ENCODE measurements around the gene TAF1A.
"Not testable (repeated sequence)": the region's sequence is repeated elsewhere in the genome, so short reads cannot be mapped to it uniquely, and the experiment has no call there.

The TAF1A gene

GRCh38 chr1:222620566-222620965 lies 30.8 kb upstream of the TAF1A start:
- Histone ChIP-seq H3K9ac (no peak overlapping the region), H3K36me3 (peaks cover 40% of the 10 kb centered on the region), H3K27ac (no peak overlapping the region), H3K4me2 (no peak overlapping the region), H3K4me3 (no peak overlapping the region), H3K9me3 (no peaks in the 10 kb centered on the region), H4K20me1 (peaks cover 28% of the 10 kb centered on the region), H3K4me1 (peaks cover 15% of the 10 kb centered on the region), H3K27me3 (peaks cover 5% of the 10 kb centered on the region; the same call in 1 of the 2 replicates)
- TF ChIP-seq Cebpa-rat (IDR thresholded peaks at IDR 0.05) = no peak

GRCh38 chr1:222618880-222619596 lies 29.3 kb upstream of the TAF1A start:
- H3K36me3 ChIP-seq = peaks cover 28% of the 10 kb centered on the region
- H3K4me2 ChIP-seq = peak overlapping the region; percentile 95
- peak overlapping the region; percentile 90 for H3K9ac ChIP-seq
- H3K27me3 ChIP-seq = peaks cover 5% of the 10 kb centered on the region; the same call in 1 of the 2 replicates
- no peak for TF ChIP-seq Cebpa-rat (IDR thresholded peaks at IDR 0.05)
- H3K4me3 ChIP-seq = peak overlapping the region; percentile 98
- no peaks in the 10 kb centered on the region for H3K9me3 ChIP-seq
- peaks cover 15% of the 10 kb centered on the region for H3K4me1 ChIP-seq
- H3K27ac ChIP-seq = no peak overlapping the region
- H4K20me1 ChIP-seq = peaks cover 28% of the 10 kb centered on the region

DNA sequence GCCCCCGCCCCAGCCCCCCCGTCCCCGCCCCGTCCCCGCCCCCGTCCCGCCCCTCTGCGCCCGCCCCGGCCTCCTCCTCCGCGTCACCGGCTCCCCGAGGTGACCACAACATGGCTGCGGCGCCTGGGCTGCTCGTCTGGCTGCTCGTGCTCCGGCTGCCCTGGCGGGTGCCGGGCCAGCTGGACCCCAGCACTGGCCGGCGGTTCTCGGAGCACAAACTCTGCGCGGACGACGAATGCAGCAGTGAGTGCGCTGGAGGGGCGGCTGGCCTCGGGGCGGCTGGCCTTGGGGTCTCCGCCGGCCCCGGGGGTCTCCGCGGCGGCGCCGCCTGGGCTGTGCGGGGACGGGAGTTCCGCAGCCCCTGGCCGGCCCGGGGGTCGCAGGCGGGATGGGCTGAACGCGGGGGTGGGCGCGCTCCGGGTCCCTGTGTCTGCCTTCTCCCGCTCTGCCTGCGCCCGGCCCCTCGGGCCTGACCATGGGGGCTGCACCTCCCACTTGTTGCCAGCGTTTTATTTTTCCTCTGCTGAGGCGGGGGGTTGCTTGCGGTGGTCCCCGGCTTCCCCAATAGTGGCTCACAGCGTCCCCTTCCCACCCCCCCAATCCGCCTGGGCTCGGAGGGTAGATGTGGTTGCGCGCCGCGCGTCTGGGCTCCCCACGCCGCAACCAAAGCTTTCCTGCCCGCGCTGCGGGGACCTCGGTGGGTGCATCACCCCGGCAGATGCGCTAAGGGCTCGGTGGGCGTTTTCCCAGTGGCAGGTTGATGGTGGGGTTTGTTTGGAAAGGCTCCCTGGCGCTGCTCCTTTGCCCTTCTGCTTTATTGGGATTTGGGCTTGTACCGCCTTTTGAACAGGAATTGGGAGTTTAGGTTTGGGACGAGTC lies 28.5 kb upstream of the TAF1A start, which contains the start of gene MIA3:
MIA3 (plus strand) TSS at position 97 of the 879 bp plus-strand sequence; CDS start at position 111, 14 bp downstream.
- Histone ChIP-seq H3K27ac (peak within 1 kb of the TSS; percentile 85), H3K9me3 (no peaks in the 10 kb centered on the region), H3K4me3 (peak within 1 kb of the TSS; percentile 98), H3K4me2 (peak within 1 kb of the TSS; percentile 95), H4K20me1 (peaks cover 28% of the 10 kb centered on the region), H3K27me3 (peaks cover 5% of the 10 kb centered on the region; the same call in 1 of the 2 replicates), H3K36me3 (peaks cover 22% of the 10 kb centered on the region), H3K4me1 (peaks cover 15% of the 10 kb centered on the region), H3K9ac (peak within 1 kb of the TSS; percentile 90)
- no peak for TF ChIP-seq Cebpa-rat (IDR thresholded peaks at IDR 0.05)

GRCh38 chr1:222617367-222617951 lies 27.7 kb upstream of the TAF1A start:
- Histone ChIP-seq H3K4me2 (peak overlapping the region; percentile 88), H3K9ac (peak overlapping the region; percentile 69), H3K4me1 (peaks cover 15% of the 10 kb centered on the region), H3K36me3 (peaks cover 15% of the 10 kb centered on the region), H3K9me3 (no peaks in the 10 kb centered on the region), H3K27ac (no peak overlapping the region; the same call in 1 of the 2 replicates), H3K4me3 (peak overlapping the region; percentile 69), H4K20me1 (peaks cover 28% of the 10 kb centered on the region), H3K27me3 (peaks cover 5% of the 10 kb centered on the region; the same call in 1 of the 2 replicates)
- TF ChIP-seq Cebpa-rat (IDR thresholded peaks at IDR 0.05) = no peak

- no peak overlapping the region for H3K9ac ChIP-seq
- no peak for TF ChIP-seq Cebpa-rat (IDR thresholded peaks at IDR 0.05)
- peaks cover 15% of the 10 kb centered on the region for H3K4me1 ChIP-seq
- H3K27me3 ChIP-seq = peaks cover 5% of the 10 kb centered on the region; the same call in 1 of the 2 replicates
- peaks cover 5% of the 10 kb centered on the region; the same call in 1 of the 2 replicates for H3K36me3 ChIP-seq
- H3K4me2 ChIP-seq = no peak overlapping the region
- peaks cover 28% of the 10 kb centered on the region for H4K20me1 ChIP-seq
- no peak overlapping the region for H3K27ac ChIP-seq
- no peaks in the 10 kb centered on the region for H3K9me3 ChIP-seq
- no peak overlapping the region for H3K4me3 ChIP-seq
Measured at GRCh38 chr1:222616525-222616924, 26.8 kb upstream of the TAF1A start.

GRCh38 chr1:222613627-222614026 lies 23.9 kb upstream of the TAF1A start:
- Histone ChIP-seq H3K4me3 (no peak overlapping the region), H4K20me1 (no peaks in the 10 kb centered on the region; the same call in 1 of the 2 replicates), H3K4me1 (peaks cover 4% of the 10 kb centered on the region; the same call in 1 of the 2 replicates), H3K27me3 (peaks cover under 1% of the 10 kb centered on the region; the same call in 1 of the 2 replicates), H3K27ac (no peak overlapping the region), H3K9me3 (peaks cover 6% of the 10 kb centered on the region; the same call in 1 of the 2 replicates), H3K9ac (no peak overlapping the region), H3K4me2 (no peak overlapping the region), H3K36me3 (no peaks in the 10 kb centered on the region)
- TF ChIP-seq Cebpa-rat (IDR thresholded peaks at IDR 0.05) = no peak

- Histone ChIP-seq H3K4me3 (no peak overlapping the region), H3K4me2 (no peak overlapping the region), H3K36me3 (no peaks in the 10 kb centered on the region), H3K27ac (no peak overlapping the region), H3K27me3 (no peaks in the 10 kb centered on the region), H3K9ac (no peak overlapping the region), H4K20me1 (no peaks in the 10 kb centered on the region), H3K4me1 (no peaks in the 10 kb centered on the region), H3K9me3 (peaks cover 6% of the 10 kb centered on the region; the same call in 1 of the 2 replicates)
- TF ChIP-seq Cebpa-rat (IDR thresholded peaks at IDR 0.05) = no peak
Measured at GRCh38 chr1:222610728-222611127, 21.0 kb upstream of the TAF1A start.

DNA sequence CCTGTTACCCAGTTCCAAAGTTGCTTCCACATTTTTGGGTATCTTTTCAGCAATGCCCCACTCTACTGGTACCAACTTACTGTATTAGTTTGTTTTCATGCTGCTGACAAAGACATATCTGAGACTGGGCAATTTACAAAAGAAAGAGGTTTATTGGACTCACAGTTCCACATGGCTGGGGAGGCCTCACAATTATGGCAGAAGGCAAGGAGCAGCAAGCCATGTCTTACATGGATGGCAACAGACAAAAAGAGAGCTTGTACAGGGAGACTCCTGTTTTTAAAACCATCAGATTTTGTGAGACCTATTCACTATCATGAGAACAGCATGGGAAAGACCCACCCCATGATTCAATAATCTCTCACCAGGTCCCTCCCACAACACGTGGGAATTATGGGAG lies 19.4 kb upstream of the TAF1A start:
- H3K4me2 ChIP-seq, H3K27me3 ChIP-seq, H4K20me1 ChIP-seq, H3K9ac ChIP-seq, H3K9me3 ChIP-seq, H3K4me1 ChIP-seq, H3K36me3 ChIP-seq, H3K27ac ChIP-seq, H3K4me3 ChIP-seq: not testable (repeated sequence)

- no peak for TF ChIP-seq Cebpa-rat (IDR thresholded peaks at IDR 0.05)
- H3K4me3 ChIP-seq = no peak overlapping the region
- H3K36me3 ChIP-seq = no peaks in the 10 kb centered on the region
- peaks cover 6% of the 10 kb centered on the region; the same call in 1 of the 2 replicates for H3K9me3 ChIP-seq
- no peak overlapping the region for H3K4me2 ChIP-seq
- H3K9ac ChIP-seq = no peak overlapping the region
- no peak overlapping the region for H3K27ac ChIP-seq
- no peaks in the 10 kb centered on the region for H3K4me1 ChIP-seq
- H4K20me1 ChIP-seq = no peaks in the 10 kb centered on the region
- no peaks in the 10 kb centered on the region for H3K27me3 ChIP-seq
Measured at GRCh38 chr1:222606757-222607156, 17.0 kb upstream of the TAF1A start.

Measured in BLaER1 (cell line).